NT2/D1 (cell line): ENCODE results near the gene SPRR1A.
A peak's percentile ranks its signal among the peaks of the same experiment; 100 is the strongest.

ENCODE experiments used
- DNase-seq: peaks from one replicate; pipeline ENCODE4 v3.0.0-alpha.2; 2011; ENCODE audit warnings: low read depth, low spot score
- H3K27me3 ChIP-seq: 2 replicates; pipeline ENCODE4 v1.6.0; 2011; ENCODE audit warnings: mild to moderate bottlenecking; ENCODE audit not compliant: insufficient read length, insufficient read depth
- H3K36me3 ChIP-seq: 2 replicates; pipeline ENCODE4 v1.6.1; 2011; ENCODE audit warnings: mild to moderate bottlenecking, low read length, mixed read lengths; ENCODE audit not compliant: insufficient read depth, insufficient read length
- H3K4me1 ChIP-seq: 2 replicates; pipeline ENCODE4 v1.5.1; 2011; ENCODE audit not compliant: insufficient read depth, insufficient read length
- H3K4me3 ChIP-seq: 2 replicates; pipeline ENCODE4 v1.5.1; 2011; ENCODE audit warnings: low read depth; ENCODE audit not compliant: insufficient read length
- H3K9ac ChIP-seq: 2 replicates; pipeline ENCODE4 v1.6.0; 2011; ENCODE audit warnings: low read depth; ENCODE audit not compliant: insufficient read length
- H3K9me3 ChIP-seq: 2 replicates; pipeline ENCODE4 v1.5.1; 2011; ENCODE audit warnings: mild to moderate bottlenecking, low read length; ENCODE audit not compliant: insufficient read depth
- SUZ12 ChIP-seq: IDR thresholded peaks from 2 replicates; pipeline ENCODE4 v1.6.1; 2011; ENCODE audit not compliant: insufficient read length, insufficient read depth; ENCODE audit errors: extremely low read depth
- YY1 ChIP-seq: IDR thresholded peaks from 2 replicates; pipeline ENCODE4 v1.6.1; 2011; ENCODE audit not compliant: insufficient read length, insufficient read depth
- ZNF274 ChIP-seq: IDR thresholded peaks from 2 replicates; pipeline ENCODE4 v1.6.1; 2011; ENCODE audit warnings: mild to moderate bottlenecking, low read depth, low read length

Gene SPRR1A

GRCh38 chr1:152954436-152954835 is 29.4 kb upstream of the SPRR1A start:
- no peak overlapping the region for H3K9ac ChIP-seq
- no peak for DNase-seq
- H3K27me3 ChIP-seq = no peaks in the 10 kb centered on the region
- peaks cover 2% of the 10 kb centered on the region for H3K4me1 ChIP-seq
- H3K4me3 ChIP-seq = no peak overlapping the region
- H3K9me3 ChIP-seq = no peaks in the 10 kb centered on the region
- TF ChIP-seq ZNF274 (no peak), SUZ12 (no peak), YY1 (no peak)
- H3K36me3 ChIP-seq = no peaks in the 10 kb centered on the region

- H3K9me3 ChIP-seq = no peaks in the 10 kb centered on the region
- DNase-seq = no peak
- H3K4me3 ChIP-seq = no peak overlapping the region
- TF ChIP-seq SUZ12 (no peak), ZNF274 (no peak), YY1 (no peak)
- no peaks in the 10 kb centered on the region for H3K36me3 ChIP-seq
- H3K9ac ChIP-seq = no peak overlapping the region
- no peaks in the 10 kb centered on the region for H3K27me3 ChIP-seq
- no peaks in the 10 kb centered on the region for H3K4me1 ChIP-seq
These were observed 26.3 kb upstream of the SPRR1A start for GRCh38 chr1:152957561-152957960.

- Histone ChIP-seq H3K4me3 (no peak overlapping the region), H3K27me3 (no peaks in the 10 kb centered on the region), H3K9me3 (no peaks in the 10 kb centered on the region), H3K9ac (no peak overlapping the region), H3K4me1 (no peaks in the 10 kb centered on the region), H3K36me3 (no peaks in the 10 kb centered on the region)
- no peak for DNase-seq
- TF ChIP-seq YY1 = no peak
- TF ChIP-seq ZNF274 = no peak
- no peak for TF ChIP-seq SUZ12
These were observed 24.6 kb upstream of the SPRR1A start for GRCh38 chr1:152959273-152959672.

GRCh38 chr1:152959801-152960451 is 24.0 kb upstream of the SPRR1A start:
- no peak for DNase-seq
- Histone ChIP-seq H3K9ac (no peak overlapping the region), H3K36me3 (no peaks in the 10 kb centered on the region), H3K4me1 (no peaks in the 10 kb centered on the region), H3K4me3 (no peak overlapping the region), H3K27me3 (no peaks in the 10 kb centered on the region), H3K9me3 (no peaks in the 10 kb centered on the region)
- TF ChIP-seq YY1 (no peak), SUZ12 (no peak), ZNF274 (no peak)

- H3K27me3 ChIP-seq = no peaks in the 10 kb centered on the region
- no peak overlapping the region for H3K9ac ChIP-seq
- peak; percentile 11 for DNase-seq
- no peak overlapping the region for H3K4me3 ChIP-seq
- no peaks in the 10 kb centered on the region for H3K9me3 ChIP-seq
- no peaks in the 10 kb centered on the region for H3K4me1 ChIP-seq
- H3K36me3 ChIP-seq = no peaks in the 10 kb centered on the region
- TF ChIP-seq SUZ12 (no peak), ZNF274 (no peak), YY1 (no peak)
These were observed 23.3 kb upstream of the SPRR1A start for GRCh38 chr1:152960452-152961044.

- Histone ChIP-seq H3K4me1 (no peaks in the 10 kb centered on the region), H3K4me3 (no peak overlapping the region), H3K36me3 (no peaks in the 10 kb centered on the region), H3K9ac (no peak overlapping the region), H3K9me3 (no peaks in the 10 kb centered on the region), H3K27me3 (no peaks in the 10 kb centered on the region)
- TF ChIP-seq SUZ12 (no peak), YY1 (no peak), ZNF274 (no peak)
- DNase-seq = no peak
These were observed 22.5 kb upstream of the SPRR1A start for GRCh38 chr1:152961226-152961891.

GRCh38 chr1:152962876-152963415 is 20.9 kb upstream of the SPRR1A start:
- H3K4me3 ChIP-seq = no peak overlapping the region
- H3K36me3 ChIP-seq = no peaks in the 10 kb centered on the region
- no peak for TF ChIP-seq SUZ12
- no peak for TF ChIP-seq YY1
- TF ChIP-seq ZNF274 = no peak
- no peak overlapping the region for H3K9ac ChIP-seq
- DNase-seq = no peak
- H3K27me3 ChIP-seq = no peaks in the 10 kb centered on the region
- no peaks in the 10 kb centered on the region for H3K4me1 ChIP-seq
- H3K9me3 ChIP-seq = no peaks in the 10 kb centered on the region
